Measurements from ENCODE around the gene STARD8. TPM values are rescaled to one million over a fixed set of nuclear protein-coding genes. Genes with fewer than 3 reads are reported as not detected.

Gene STARD8
- total RNA-seq, 3 donors from 2014 or later, result 1.2 to 5.5 (median 4.5) TPM

DNA sequence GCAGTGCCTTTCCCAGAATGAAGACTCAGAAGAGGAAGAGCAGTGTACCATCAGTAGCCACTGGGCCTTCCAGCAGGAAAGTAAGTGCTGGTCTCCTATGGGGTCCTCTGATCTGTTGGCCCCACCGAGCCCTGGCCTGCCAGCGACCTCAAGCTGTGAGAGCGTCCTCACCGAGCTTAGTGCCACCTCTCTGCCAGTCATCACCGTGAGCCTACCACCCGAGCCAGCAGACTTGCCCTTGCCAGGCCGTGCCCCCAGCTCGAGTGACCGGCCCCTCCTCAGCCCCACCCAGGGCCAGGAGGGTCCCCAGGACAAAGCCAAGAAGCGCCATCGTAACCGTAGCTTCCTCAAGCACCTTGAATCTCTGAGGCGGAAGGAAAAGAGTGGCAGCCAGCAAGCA lies 69.7 kb downstream of the STARD8 start:
- DNase-seq, result no peak
- Histone ChIP-seq H3K4me3 (no peak overlapping the region), H3K4me1 (ENCODE audit: low read depth) (no peaks in the 10 kb centered on the region), H3K9me3 (no peaks in the 10 kb centered on the region), H3K36me3 (ENCODE audit: low read depth) (no peaks in the 10 kb centered on the region)
- ATAC-seq, result no peak
- intact Hi-C loops (cut with DNase I, micrococcal nuclease), result no loop called here
- TF ChIP-seq CTCF (IDR thresholded peaks at IDR 0.05), result no peak

DNA sequence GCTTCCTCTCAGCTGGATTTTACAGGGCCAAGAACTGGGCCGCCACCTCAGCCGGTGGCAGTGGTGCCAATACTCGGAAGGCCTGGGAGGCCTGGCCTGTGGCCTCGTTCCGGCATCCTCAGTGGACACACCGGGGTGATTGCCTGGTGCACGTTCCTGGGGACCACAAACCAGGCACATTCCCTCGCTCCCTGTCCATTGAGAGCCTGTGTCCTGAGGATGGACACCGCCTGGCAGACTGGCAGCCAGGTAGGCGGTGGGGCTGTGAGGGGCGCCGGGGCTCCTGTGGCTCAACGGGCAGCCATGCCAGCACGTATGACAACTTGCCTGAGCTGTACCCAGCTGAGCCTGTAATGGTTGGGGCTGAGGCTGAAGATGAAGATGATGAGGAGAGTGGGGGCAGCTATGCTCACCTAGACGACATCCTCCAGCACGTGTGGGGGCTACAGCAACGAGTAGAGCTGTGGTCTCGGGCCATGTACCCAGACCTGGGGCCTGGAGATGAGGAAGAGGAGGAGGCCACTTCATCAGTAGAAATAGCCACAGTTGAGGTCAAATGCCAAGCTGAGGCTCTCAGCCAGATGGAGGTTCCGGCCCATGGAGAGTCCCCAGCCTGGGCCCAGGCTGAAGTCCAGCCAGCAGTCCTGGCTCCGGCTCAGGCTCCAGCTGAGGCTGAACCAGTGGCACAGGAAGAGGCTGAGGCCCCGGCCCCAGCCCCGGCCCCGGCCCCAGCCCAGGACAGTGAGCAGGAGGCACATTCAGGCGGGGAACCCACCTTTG lies 70.4 kb downstream of the STARD8 start:
- no peak for TF ChIP-seq CTCF (IDR thresholded peaks at IDR 0.05)
- no peak for DNase-seq

DNA sequence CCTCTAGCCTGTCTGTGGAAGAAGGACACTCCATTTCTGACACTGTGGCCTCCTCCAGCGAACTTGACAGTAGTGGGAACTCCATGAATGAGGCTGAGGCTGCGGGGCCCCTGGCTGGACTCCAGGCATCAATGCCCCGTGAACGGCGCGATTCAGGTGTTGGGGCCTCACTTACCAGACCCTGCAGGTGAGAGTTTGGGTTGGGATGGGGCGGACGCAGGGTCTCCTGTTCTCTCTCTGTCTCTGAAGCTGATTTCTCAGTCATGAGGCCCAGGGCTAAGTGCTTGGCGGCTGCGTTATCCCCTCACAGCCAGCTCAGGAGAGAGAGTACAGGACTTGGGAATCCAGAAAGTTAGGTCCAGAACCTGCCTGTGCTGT lies 71.0 kb downstream of the STARD8 start:
- no peak for DNase-seq
- intact Hi-C loops (cut with DNase I, micrococcal nuclease), result no loop called here
- no peaks in the 10 kb centered on the region for H3K9me3 ChIP-seq
- no peaks in the 10 kb centered on the region for H3K36me3 ChIP-seq (ENCODE audit: low read depth)
- no peak overlapping the region for H3K4me3 ChIP-seq
- no peak for TF ChIP-seq CTCF (IDR thresholded peaks at IDR 0.05)
- no peaks in the 10 kb centered on the region for H3K4me1 ChIP-seq (ENCODE audit: low read depth)
- ATAC-seq, result no peak

More for the DNA sequence above, 70.4 kb downstream of the STARD8 start:
- intact Hi-C loops (cut with DNase I, micrococcal nuclease), result no loop called here
- no peaks in the 10 kb centered on the region for H3K36me3 ChIP-seq (ENCODE audit: low read depth)
- no peaks in the 10 kb centered on the region for H3K9me3 ChIP-seq
- ATAC-seq, result no peak
- H3K4me3 ChIP-seq, result no peak overlapping the region
- no peaks in the 10 kb centered on the region for H3K4me1 ChIP-seq (ENCODE audit: low read depth)

DNA sequence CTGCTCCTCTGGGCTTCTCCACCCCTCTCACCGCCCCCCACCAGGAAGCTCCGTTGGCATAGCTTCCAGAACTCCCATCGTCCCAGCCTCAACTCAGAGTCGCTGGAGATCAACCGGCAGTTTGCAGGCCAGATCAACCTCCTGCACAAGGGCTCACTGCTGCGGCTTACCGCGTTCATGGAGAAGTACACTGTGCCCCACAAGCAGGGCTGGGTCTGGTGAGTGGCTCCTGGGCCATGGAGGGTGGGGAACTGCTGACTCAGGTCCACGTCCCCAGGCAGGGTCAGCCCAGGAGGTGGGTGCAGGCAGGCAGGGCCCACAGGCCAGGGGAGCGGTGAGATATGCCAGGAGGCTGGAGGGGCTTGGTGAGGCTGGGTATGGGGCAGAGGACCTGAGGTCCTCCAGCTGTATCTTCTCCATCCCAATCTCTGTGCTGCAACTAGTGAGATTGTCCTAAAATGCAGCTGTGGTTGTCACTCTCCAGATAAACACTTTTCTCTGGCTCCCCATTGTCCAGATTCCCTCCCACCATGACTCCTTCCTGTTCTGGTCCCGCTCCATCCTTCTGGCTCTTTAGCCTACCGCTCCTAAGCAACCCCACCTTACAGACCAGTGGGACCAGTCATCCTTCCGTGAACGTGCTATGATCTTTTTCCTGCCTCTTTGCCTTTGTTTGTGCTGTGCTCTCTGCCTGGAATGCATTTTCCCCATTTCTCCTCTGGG lies 71.9 kb downstream of the STARD8 start:
- intact Hi-C loops (cut with DNase I, micrococcal nuclease), result no loop called here
- H3K4me3 ChIP-seq, result no peak overlapping the region
- no peaks in the 10 kb centered on the region for H3K36me3 ChIP-seq (ENCODE audit: low read depth)
- no peak for TF ChIP-seq CTCF (IDR thresholded peaks at IDR 0.05)
- ATAC-seq, result no peak
- no peaks in the 10 kb centered on the region for H3K4me1 ChIP-seq (ENCODE audit: low read depth)
- no peaks in the 10 kb centered on the region for H3K9me3 ChIP-seq
- DNase-seq, result no peak

DNA sequence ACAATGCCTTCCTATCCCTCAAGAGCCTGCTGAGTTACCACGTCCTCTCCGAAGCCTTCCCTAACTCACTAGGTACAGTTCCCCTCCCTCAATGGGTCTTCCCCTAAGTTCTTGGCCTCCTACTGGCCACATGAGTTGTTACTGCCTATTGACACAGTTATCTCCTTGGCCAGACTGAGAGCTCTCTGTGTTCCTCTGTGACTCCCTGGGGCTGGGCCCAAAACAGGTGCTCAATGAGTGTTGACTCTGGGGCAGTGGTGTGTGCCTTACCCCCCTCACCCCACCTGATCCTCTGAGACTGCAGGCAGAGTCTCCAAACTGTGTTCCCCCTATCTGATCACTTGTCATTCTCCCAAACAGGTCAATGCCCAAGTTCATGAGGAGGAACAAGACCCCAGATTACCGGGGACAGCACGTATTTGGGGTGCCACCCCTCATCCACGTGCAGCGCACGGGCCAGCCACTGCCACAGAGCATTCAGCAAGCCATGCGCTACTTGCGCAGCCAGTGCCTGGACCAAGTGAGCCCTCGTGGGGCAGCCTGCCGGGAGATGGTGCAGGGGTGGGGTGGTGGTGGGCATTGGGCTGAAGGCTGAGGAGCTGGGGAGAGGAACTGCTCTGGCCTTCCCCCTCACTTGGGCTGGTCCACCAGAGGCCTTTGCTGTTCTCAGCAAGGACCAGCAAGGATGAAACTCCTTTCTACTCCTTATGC lies 72.6 kb downstream of the STARD8 start:
- TF ChIP-seq CTCF (IDR thresholded peaks at IDR 0.05), result no peak
- no peaks in the 10 kb centered on the region for H3K4me1 ChIP-seq (ENCODE audit: low read depth)
- H3K9me3 ChIP-seq, result no peaks in the 10 kb centered on the region
- H3K4me3 ChIP-seq, result no peak overlapping the region
- intact Hi-C loops (cut with DNase I, micrococcal nuclease), result no loop called here
- H3K36me3 ChIP-seq (ENCODE audit: low read depth), result no peaks in the 10 kb centered on the region
- ATAC-seq, result peak; percentile 17
- no peak for DNase-seq
